Choroid plexus epithelial cell (primary cell): ENCODE data around the gene OSBPL5.

ENCODE experiments used
- DNase-seq: peaks from one replicate; pipeline ENCODE4 v3.0.0-alpha.2; 2010; ENCODE audit warnings: low read depth
- H3K4me3 ChIP-seq: 2 replicates; pipeline ENCODE4 v1.5.1; 2011; ENCODE audit warnings: low read depth, mild to moderate bottlenecking, control low read depth, low read length, moderate library complexity
- CTCF ChIP-seq: conservative IDR thresholded peaks from 2 replicates; pipeline ENCODE4 v1.5.1; 2011; ENCODE audit warnings: low read depth, mild to moderate bottlenecking, control low read depth, inconsistent platforms, low read length, moderate library complexity

The OSBPL5 gene

GRCh38 chr11:3165916-3166267 lies 782 bp upstream of the OSBPL5 start:
- no peak overlapping the region for H3K4me3 ChIP-seq

GRCh38 chr11:3164552-3165151 lies 458 bp downstream of the OSBPL5 start:
- DNase-seq, result no peak
- TF ChIP-seq CTCF, result no peak
- peak overlapping the region; percentile 80 for H3K4me3 ChIP-seq

More at GRCh38 chr11:3165916-3166267, 782 bp upstream of the OSBPL5 start:
- TF ChIP-seq CTCF, result no peak
- DNase-seq, result no peak

GRCh38 chr11:3164138-3164551 lies 965 bp downstream of the OSBPL5 start:
- no peak for DNase-seq
- peak overlapping the region; percentile 80 for H3K4me3 ChIP-seq
- TF ChIP-seq CTCF, result no peak

GRCh38 chr11:3163241-3163981 lies 1.7 kb downstream of the OSBPL5 start:
- peak overlapping the region; percentile 80 for H3K4me3 ChIP-seq
- TF ChIP-seq CTCF, result no peak
- no peak for DNase-seq

- no peak for TF ChIP-seq CTCF
- no peak for DNase-seq
- no peak overlapping the region for H3K4me3 ChIP-seq
Measured at GRCh38 chr11:3162410-3163240, 2.5 kb downstream of the OSBPL5 start.

GRCh38 chr11:3161720-3162409 lies 3.2 kb downstream of the OSBPL5 start:
- no peak for TF ChIP-seq CTCF
- no peak overlapping the region for H3K4me3 ChIP-seq
- DNase-seq, result no peak
